Mesothelial cell of epicardium (in vitro differentiated cells): Measurements from ENCODE around the gene CLUH. TPM values are rescaled to one million over a fixed set of nuclear protein-coding genes. Genes with fewer than 3 reads are reported as not detected.

ENCODE experiments used
- DNase-seq, 2 experiments: peaks; one replicate each; pipeline ENCODE4 v3.0.0; 2021; ENCODE audit warnings: low spot score in 2 of 2; ENCODE audit not compliant: unreplicated experiment in 2 of 2
- H3K27ac Mint-ChIP-seq: 2 replicates; pipeline ENCODE4 v1.8.0; 2021; ENCODE audit warnings: mixed read lengths
- H3K27me3 Mint-ChIP-seq: 2 replicates; pipeline ENCODE4 v1.8.0; 2021; ENCODE audit warnings: low read depth, mixed read lengths
- H3K36me3 Mint-ChIP-seq: 2 replicates; pipeline ENCODE4 v1.8.0; 2021; ENCODE audit warnings: mixed read lengths
- H3K4me1 Mint-ChIP-seq: 2 replicates; pipeline ENCODE4 v1.8.0; 2021; ENCODE audit warnings: mixed read lengths
- H3K4me3 Mint-ChIP-seq: 2 replicates; pipeline ENCODE4 v1.8.0; 2021; ENCODE audit warnings: mild to moderate bottlenecking, moderate library complexity, mixed read lengths
- H3K9me3 Mint-ChIP-seq: 2 replicates; pipeline ENCODE4 v1.8.0; 2021; ENCODE audit warnings: mixed read lengths
- CTCF ChIP-seq: fragments of 200-600 bp; sonication (generic); IDR thresholded peaks from one replicate; pipeline ENCODE4 v1.5.0; 2021; ENCODE audit warnings: antibody characterized with exemption; ENCODE audit not compliant: unreplicated experiment
- total RNA-seq: library from RNA; stranded (reverse); gene quantifications from 3 replicates; pipeline ENCODE4 v1.2.1, GENCODE V29; 2021

Gene CLUH
- total RNA-seq, 1 donor from 2014 or later = 46.9 TPM

- DNase-seq = no peak
- TF ChIP-seq CTCF = no peak
- Mint-ChIP-seq H3K9me3 (no peaks in the 10 kb centered on the region), H3K27me3 (peaks cover 12% of the 10 kb centered on the region), H3K4me1 (no peaks in the 10 kb centered on the region), H3K36me3 (no peaks in the 10 kb centered on the region), H3K4me3 (no peak overlapping the region), H3K27ac (no peak overlapping the region)
These were observed 25.4 kb upstream of the CLUH start for GRCh38 chr17:2736956-2737355.

GRCh38 chr17:2735896-2736295 is 24.3 kb upstream of the CLUH start:
- no peak for DNase-seq
- Mint-ChIP-seq H3K27ac (no peak overlapping the region), H3K4me1 (no peaks in the 10 kb centered on the region), H3K4me3 (no peak overlapping the region), H3K36me3 (no peaks in the 10 kb centered on the region), H3K27me3 (peaks cover 8% of the 10 kb centered on the region), H3K9me3 (no peaks in the 10 kb centered on the region)
- no peak for TF ChIP-seq CTCF

- no peak for TF ChIP-seq CTCF
- H3K4me3 Mint-ChIP-seq = no peak overlapping the region
- no peaks in the 10 kb centered on the region for H3K4me1 Mint-ChIP-seq
- no peak overlapping the region for H3K27ac Mint-ChIP-seq
- peaks cover 7% of the 10 kb centered on the region for H3K27me3 Mint-ChIP-seq
- H3K9me3 Mint-ChIP-seq = no peaks in the 10 kb centered on the region
- no peak for DNase-seq
- H3K36me3 Mint-ChIP-seq = no peaks in the 10 kb centered on the region
These were observed 23.4 kb upstream of the CLUH start for GRCh38 chr17:2734939-2735338.

GRCh38 chr17:2731807-2732206 is 20.2 kb upstream of the CLUH start:
- H3K27me3 Mint-ChIP-seq = peaks cover 13% of the 10 kb centered on the region
- H3K4me3 Mint-ChIP-seq = no peak overlapping the region
- H3K4me1 Mint-ChIP-seq = no peaks in the 10 kb centered on the region
- H3K27ac Mint-ChIP-seq = no peak overlapping the region
- no peak for DNase-seq
- H3K36me3 Mint-ChIP-seq = no peaks in the 10 kb centered on the region
- no peak for TF ChIP-seq CTCF
- no peaks in the 10 kb centered on the region for H3K9me3 Mint-ChIP-seq

GRCh38 chr17:2730764-2731353 is 19.3 kb upstream of the CLUH start:
- TF ChIP-seq CTCF = no peak
- Mint-ChIP-seq H3K27ac (no peak overlapping the region), H3K4me3 (no peak overlapping the region), H3K36me3 (no peaks in the 10 kb centered on the region), H3K9me3 (no peaks in the 10 kb centered on the region), H3K4me1 (no peaks in the 10 kb centered on the region), H3K27me3 (peaks cover 17% of the 10 kb centered on the region)
- no peak for DNase-seq

- H3K9me3 Mint-ChIP-seq = no peaks in the 10 kb centered on the region
- no peak for TF ChIP-seq CTCF
- no peak for DNase-seq
- no peak overlapping the region for H3K4me3 Mint-ChIP-seq
- peaks cover 53% of the 10 kb centered on the region for H3K27me3 Mint-ChIP-seq
- no peaks in the 10 kb centered on the region for H3K36me3 Mint-ChIP-seq
- no peak overlapping the region for H3K27ac Mint-ChIP-seq
- peaks cover 2% of the 10 kb centered on the region for H3K4me1 Mint-ChIP-seq
These were observed 13.2 kb upstream of the CLUH start for GRCh38 chr17:2724784-2725164.
